A549 treated with CORT108297 at 1 μM for 4 hours (cell line): ENCODE measurements around the gene ZNF440. TPM values are rescaled to one million over a fixed set of nuclear protein-coding genes. Genes with fewer than 3 reads are reported as not detected.

ENCODE experiments used
- total RNA-seq: library from RNA; stranded (reverse); fragments of 200-300 nt; extraction: Qiagen RNA extraction; gene quantifications from 5 replicates; pipeline ENCODE4 v1.2.3, GENCODE V29; 2022

Gene ZNF440
- 0.02 to 0.04 TPM (median 0.03 TPM) in 3 of 5 replicates, not detected in the others for total RNA-seq

GRCh38 chr19:11814029-11814699 is at the start of gene ZNF440:
Gene ZNF440, plus strand, starts transcription at chr19:11814273. Its CDS starts 175 bp downstream, at chr19:11814448.

GRCh38 chr19:11766597-11767591 is 47.2 kb upstream of the ZNF440 start, which contains the start of gene ZNF441:
Gene ZNF441, plus strand, starts transcription at chr19:11767000. Its CDS starts 194 bp downstream, at chr19:11767194.

DNA sequence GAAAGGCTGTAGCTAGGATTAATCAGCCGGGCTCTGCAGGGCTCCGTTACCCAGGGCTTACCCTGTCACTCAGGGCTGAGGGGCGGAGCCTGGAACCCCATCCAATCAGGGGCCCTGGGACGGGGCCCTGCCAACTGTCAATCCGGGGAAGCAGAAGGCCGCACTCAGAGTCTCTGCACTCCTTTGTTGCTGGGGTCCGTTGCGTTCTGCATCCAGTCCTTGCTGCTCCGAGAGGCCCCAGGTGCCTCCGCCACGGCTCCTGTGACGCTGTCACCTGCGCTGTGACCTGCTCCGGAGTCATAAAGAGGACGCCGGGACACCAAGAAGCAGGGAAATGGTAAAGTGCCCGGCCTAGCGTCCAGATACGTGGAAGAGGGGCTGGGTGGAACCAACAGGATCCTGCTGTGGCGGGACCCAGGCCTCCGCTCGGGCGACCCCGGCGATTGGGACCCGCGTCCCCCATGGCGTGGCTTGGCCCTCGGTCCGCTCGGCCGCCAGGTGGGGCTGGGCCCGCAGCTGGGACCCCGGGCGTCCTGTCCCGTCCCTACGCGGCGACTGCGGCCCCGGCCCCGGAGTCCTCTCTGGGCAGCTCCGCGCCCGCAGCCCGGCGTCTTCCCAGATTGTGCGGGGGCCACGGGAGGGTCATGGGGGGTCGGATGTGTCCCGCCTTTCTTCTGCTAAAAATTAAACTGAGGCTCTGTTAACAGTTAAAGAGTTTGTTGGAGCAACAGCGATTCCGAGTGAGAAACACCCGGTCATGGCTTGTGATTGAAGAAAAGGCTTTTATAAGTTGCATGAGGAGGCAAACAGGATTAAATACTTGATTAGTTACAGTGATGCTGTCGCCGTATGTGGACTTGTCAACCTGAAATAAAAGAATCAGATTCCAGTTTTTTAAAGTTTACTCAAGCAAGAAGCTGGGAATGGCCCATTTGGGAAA is 15.4 kb upstream of the ZNF440 start, which contains the start of gene ZNF491:
Gene ZNF491, plus strand, starts transcription at position 133 of the 940 bp plus-strand sequence. CDS start 7,431 bp downstream, outside the sequence.

GRCh38 chr19:11848594-11849469 is 34.8 kb downstream of the ZNF440 start, which contains the start of gene ZNF439:
Gene ZNF439, plus strand, starts transcription at chr19:11848726. Its CDS starts 142 bp downstream, at chr19:11848868.

Other genes starting within 250 kb of the ZNF440 start
- gene ACP5, start 236.6 kb upstream of the ZNF440 start, total RNA-seq: 0.12 to 0.51 TPM (median 0.25 TPM) in 4 of 5 replicates, not detected in the other
- 2.7 to 5.4 TPM (median 3.6 TPM) in 5 replicates for gene ZNF627, start 216.8 kb upstream of the ZNF440 start, total RNA-seq
- 1.9 to 3.1 TPM (median 2.7 TPM) in 5 replicates for gene ZNF823, start 75.3 kb upstream of the ZNF440 start, total RNA-seq
- 0.02 TPM in 2 of 5 replicates, not detected in the others for gene ZNF441, start 47.3 kb upstream of the ZNF440 start, total RNA-seq
- gene ZNF491, start 15.8 kb upstream of the ZNF440 start, total RNA-seq: not detected in 5 replicates
- not detected in 5 replicates for gene ZNF439, start 34.5 kb downstream of the ZNF440 start, total RNA-seq
- gene ZNF69, start 73.5 kb downstream of the ZNF440 start, total RNA-seq: not detected in 5 replicates
- 0.26 to 0.55 TPM (median 0.29 TPM) in 5 replicates for gene ZNF700, start 110.8 kb downstream of the ZNF440 start, total RNA-seq
- not detected in 5 replicates for gene ZNF763, start 150.8 kb downstream of the ZNF440 start, total RNA-seq
- not detected in 5 replicates for gene ZNF433, start 221.4 kb downstream of the ZNF440 start, total RNA-seq
- not detected in 5 replicates for gene ZNF878, start 238.7 kb downstream of the ZNF440 start, total RNA-seq